CD4-positive, alpha-beta T cell treated with Interleukin-17A for 4 hours (primary cell): ENCODE measurements around the gene CCHCR1.

Experiments
- DNase-seq: peaks from one replicate; pipeline ENCODE4 v3.0.0-alpha.2; 2020; ENCODE audit warnings: mixed read lengths

CCHCR1 gene

DNA sequence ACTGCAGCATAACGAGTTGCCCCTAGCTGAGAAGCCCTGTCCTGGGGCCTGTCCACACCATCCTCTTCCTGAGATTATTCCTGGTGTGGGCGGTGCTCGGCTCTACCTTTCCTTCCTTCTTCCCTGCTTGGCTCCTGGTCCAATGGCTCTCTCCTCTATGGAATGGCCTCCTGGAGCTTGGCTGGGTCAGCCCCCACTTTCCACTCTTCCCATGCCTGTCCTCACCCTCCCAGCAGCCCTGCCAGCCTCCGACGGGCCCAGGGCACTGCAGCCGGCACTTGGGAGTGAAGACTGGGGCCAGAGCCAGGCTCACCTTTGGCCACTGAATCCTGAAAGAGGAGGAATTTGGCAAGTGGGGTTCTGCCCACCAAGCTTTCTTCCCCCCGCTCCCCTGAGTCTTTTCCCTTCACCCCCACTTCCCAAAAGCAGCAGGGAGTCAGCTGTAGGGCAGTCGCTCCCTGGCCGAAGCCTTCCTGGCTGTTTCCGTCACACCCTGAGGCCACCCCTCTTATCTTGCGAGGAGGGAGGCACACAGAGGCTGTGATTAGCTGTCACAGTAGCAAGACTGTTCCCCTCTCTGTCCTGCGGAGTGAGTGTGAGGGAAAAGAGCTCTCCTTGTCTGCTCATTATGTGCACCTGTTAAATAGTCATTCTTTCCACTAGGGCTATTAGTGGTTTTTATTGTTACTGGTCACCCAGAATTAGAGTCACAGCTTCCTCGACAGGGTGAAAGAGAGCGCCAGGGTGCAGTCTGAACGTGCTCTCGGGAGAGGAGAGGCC lies 31.0 kb downstream of the CCHCR1 start:
- no peak for DNase-seq

DNA sequence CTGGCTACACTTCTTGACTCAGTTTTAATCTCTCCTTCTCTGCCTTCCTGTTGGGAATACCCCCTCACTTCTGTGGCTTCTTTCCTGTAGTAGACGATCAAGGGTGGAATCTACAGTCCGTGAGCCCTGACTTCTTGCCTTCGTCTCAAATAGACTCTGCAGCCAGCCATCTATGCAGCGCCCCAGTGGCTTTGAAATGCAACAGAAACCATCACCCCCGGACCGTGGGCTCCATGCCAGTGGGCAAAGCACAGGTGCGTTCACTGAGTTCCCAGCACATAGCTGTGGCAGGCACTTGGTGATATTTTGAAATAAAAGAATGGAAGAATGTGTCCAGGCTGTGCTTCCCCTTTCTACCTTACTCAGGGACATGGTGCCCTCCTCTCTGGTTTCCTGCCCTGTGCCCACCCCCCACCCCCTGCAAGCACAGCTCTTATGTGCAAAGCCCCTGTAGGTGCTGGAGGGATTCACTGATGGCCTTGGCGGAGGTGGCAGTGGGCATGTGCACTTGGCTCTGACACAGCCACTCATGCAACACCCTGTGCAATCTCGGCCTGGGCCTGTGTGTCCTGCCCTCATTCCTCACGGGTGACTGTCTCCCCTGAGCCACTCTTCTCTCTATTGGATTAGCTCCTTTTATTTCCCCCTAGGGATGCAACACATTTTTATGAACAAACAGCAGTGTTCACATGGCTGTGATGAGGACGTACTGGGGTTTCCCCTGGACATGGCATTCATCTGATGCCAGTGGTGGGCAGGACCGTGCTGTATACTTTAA lies 31.8 kb downstream of the CCHCR1 start:
- DNase-seq = no peak

DNA sequence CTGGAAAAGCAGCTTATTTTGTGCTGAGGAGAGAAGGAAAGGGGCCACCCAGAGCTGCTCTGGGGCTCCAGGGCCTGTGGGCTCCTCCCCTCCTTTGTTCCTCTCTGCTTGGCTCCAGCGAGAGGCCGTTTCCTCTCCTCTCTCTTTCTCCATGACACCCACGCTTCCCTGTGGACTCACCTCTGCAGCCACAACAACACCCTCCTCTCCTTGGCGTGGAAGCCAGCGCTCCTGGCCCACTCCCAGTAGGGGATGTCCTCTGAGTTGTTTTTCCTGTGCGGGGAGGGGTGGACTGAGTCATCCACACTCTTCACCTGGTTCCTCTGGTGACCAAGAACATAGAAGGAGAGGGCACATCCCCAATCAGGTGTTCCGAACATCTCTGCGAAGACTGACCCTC lies 32.4 kb downstream of the CCHCR1 start:
- DNase-seq = no peak

DNA sequence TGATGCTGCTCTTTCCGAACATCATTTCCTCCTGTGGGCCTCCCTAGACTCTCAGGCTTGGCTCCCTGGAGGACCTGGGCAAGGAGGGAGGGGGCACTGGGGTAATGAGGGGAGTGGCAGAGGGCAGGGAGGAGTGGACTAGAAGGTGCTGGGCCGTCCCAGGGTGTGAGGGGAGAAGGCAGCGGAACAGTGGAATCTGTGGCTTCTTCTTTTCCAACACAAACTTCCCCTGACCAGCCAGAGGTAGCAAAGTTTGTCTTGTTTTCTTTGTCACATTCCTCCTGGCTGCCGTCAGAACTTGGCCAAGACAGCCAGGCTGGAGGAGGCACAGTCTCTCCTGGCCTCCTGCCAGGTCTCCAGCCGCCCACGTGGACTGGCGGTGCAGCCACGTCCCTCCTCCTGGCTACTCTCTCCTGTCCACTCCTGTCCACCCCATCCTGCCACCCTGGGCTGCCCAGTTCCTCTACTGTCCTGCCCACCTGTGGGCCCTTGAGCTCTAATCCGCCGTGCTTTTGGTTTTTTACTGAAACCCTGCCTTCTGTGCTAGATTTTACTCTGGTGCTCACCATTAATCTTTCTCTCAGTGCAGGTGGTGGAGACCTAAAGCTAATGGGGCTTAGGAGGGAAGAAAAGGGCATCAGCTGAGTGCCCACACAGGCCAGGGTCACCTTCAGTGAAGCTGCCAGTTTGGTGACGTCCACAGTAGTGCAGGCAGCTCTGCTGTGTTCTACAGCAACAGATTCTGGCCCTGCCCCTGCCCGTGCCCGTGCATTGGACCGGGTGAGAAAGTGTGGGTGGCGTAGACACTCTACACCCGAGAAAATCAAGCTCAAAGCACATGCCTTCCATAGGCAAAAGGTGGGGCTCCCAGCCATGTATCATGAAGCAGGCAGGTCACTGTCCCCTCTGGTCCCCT lies 34.6 kb downstream of the CCHCR1 start:
- DNase-seq = no peak

DNA sequence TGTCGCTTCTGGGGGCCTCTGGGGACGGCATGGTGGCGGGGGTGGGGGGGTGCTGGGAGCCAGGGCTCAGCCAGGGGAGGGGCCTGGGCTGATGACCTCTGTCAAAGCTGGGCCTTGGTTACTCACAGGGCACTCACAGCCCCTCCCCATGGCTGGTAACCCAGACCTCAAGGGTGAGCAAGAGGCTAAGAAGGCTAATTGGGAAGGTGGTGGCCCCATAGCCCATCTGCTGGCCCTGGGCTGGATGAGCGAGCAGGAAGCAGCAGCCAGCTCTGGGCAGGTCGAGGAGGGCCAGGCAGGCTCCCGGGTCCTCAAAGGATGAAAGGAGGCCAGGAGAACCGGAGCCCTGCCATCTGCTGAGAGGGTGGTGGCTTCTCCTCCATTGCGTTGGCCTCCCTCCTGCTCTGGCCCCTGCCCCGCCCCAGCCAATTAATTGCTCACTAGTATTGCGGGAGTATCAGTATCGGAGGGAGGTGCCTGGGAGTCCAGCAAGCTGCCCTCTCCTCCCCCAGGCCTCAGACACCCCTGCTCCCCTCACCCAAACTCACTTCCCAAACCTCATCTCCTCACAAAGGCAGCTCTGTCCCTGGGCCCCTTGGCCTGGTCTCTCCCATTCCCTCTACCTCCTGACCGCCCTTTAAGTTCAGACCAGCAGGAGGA lies 36.3 kb downstream of the CCHCR1 start:
- DNase-seq = no peak

DNA sequence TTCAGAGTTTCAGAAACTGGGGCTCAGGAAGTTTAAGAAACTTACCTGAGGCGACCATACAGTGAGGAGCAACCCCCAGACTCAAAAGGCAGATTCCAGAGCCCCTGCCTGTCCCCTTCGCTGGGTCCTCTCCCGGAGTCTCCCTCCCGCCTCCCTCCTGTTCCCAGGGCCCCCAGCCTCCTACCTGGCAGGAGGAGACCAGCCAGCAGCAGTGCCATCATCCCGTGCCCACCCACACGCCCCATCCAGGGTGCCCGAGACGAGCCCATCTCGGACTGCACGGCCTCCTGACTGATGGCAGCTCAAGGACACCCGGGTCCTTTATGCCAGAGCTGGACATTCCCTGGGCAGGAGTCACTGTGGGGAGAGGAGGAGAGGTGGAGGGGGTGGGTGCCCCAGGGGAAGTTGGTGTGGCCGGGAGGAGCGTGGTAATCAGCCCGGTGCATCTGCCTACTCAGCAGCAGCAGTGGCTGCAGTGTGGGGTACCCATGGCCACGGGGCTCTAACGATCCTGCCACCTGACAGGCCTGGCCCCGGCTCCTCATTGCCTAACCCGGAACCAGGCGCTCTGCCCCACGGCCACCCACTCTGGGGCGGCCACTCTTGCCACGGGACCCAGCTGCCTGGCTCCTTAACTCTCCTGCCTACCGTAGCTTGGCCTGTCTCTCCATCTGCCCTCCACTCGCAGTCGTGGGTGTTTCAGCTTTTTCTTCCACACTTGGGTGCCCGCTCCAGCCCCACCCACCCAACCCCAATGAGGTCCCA lies 37.3 kb downstream of the CCHCR1 start, which contains the start of gene CDSN:
Gene CDSN (minus strand): TSS at position 296 of the 765 bp plus-strand sequence. CDS start 27 bp downstream, at position 269.
- no peak for DNase-seq

DNA sequence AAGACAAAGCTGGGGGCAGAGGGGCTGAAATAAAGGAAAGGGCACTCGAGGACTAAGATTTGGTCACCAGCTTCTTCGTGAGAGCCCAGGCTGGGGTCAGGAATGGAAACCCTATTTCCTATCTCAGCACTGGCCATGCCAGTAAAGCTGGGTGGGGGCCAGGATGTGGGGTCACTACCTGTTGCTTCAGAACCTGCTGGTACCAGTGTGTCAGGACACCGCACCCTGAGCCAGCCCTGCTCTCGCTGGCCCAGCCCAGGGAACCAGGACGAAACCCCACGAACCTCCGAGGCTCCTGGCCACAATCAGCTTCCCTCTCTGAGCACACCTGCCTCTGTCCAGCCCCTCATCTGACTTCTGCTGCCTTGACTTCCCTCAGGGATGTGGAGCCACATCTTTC lies 39.4 kb downstream of the CCHCR1 start:
- no peak for DNase-seq

DNA sequence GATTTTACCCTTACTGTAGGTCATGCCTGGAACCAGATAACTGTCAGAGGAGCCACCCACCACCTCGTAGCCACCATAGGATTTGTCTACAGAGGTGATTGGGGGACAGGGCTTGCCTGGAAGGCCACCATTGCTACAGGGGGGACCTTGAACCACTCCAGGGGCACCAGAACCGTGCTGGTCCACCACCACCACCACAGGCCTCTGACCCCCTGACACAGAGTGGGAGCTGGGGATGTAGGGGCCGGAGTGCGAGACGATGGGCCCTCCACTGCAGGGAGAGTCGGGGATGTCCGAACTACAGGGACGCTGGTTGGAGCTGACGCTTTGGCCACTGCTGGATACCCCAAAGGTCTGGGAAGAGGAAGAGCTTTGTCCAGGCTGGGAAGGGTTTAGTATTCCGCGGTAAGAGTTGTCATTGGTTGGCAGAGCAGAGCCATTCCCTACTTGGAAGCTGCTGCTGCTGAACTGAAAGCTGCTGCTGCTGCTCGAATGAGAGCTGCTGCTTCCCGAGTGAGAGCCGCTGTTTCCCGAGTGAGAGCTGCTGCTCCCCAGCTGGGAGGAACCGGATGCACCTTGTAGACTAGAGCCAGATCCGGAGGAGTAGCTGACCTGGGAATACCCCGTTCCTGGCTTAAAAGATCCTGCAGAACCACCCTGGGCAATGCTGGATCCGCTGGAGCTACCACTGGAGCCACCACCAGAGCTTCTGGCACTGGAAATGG lies 40.8 kb downstream of the CCHCR1 start:
- DNase-seq = no peak

DNA sequence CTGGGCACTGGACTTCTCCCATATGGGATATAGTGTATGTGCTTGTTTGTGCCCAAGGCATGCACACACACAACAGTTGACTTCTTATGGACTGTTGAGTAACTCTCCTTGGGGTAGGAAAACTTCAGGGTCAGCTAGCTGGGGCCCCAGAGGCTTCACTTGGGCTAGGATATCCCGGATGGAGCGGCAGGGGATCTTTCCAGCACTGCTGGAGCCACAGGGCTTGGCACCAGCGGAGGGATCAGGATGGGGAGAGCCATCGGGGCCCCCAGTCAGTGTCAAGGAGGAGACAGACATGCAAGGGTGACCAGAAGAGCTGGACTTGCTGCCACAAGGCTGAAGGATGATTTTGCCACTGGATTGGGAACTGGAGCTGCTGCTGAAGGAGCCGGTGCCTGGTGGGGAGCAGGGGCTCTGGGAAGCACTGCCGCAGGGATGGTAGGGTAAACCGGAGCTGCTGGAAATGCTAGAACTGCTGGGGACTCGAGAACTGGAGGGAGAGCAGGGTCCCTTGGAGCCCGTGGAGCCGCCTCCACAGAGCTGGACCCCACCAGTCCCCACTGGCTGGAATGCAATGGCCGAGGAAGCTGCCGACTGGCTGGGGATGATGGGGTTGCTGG lies 41.6 kb downstream of the CCHCR1 start:
- DNase-seq = no peak

DNA sequence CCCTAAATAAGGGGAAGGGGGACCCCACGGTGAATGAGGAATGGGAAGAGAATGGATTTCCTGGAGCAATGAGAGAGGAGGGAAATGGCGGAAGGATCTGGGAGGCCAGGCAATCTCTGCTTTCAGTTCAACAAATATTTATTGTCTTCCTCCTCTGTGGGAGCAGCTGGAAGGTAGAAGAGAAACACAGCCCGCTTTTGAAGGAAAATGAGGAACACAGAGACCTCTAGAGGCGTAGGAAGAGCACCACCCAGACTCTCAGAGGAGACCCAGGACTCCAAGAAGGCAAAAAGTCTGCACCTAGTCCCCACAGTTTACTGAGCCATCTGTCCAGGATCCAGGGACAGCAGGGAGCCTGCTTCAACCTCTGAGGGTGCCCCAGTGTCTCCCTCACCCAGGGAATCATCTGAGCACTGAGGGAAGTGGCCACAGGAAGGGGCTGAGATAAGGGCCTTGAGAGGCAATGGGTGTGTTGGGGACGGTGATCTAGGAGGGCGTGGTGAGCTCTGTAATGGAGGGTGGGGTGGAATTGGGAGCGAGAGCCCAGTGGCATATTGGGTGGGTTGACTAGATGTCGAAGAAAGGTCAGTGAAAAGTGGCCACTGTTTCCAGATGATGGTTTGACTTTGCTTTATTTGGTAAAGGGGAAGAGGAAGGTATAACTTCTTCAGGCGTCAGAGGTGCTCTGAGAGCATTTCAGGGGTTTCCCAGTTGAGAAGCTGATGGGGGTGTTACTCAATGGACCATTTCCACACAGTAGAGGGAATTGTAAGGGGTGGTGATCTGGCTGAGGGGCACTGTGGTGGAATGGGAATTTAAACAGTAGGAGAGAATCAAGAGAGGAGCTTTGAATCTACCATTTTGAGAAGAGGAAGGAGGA lies 42.4 kb downstream of the CCHCR1 start:
- no peak for DNase-seq

DNA sequence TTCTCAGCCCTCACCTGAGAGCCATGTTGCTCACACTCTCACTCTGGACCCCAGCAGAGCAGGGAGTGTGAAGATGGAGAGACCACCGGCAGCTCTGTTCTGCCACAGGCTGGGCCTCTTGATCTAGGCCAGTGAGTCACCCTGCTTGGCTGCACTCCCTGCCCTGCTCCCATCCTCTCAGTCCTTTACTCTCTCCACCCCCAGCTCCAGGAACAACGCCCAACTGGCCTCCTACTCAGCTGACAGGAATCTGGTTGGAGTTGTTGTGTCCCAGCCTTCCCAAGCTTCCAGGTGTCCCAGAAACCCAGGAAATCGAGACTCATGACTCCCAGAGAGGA lies 43.1 kb downstream of the CCHCR1 start, which contains the start of gene PSORS1C1:
Gene PSORS1C1 (plus strand): TSS at position 260 of the 338 bp plus-strand sequence. CDS start 14,833 bp downstream, outside the sequence.
- no peak for DNase-seq

DNA sequence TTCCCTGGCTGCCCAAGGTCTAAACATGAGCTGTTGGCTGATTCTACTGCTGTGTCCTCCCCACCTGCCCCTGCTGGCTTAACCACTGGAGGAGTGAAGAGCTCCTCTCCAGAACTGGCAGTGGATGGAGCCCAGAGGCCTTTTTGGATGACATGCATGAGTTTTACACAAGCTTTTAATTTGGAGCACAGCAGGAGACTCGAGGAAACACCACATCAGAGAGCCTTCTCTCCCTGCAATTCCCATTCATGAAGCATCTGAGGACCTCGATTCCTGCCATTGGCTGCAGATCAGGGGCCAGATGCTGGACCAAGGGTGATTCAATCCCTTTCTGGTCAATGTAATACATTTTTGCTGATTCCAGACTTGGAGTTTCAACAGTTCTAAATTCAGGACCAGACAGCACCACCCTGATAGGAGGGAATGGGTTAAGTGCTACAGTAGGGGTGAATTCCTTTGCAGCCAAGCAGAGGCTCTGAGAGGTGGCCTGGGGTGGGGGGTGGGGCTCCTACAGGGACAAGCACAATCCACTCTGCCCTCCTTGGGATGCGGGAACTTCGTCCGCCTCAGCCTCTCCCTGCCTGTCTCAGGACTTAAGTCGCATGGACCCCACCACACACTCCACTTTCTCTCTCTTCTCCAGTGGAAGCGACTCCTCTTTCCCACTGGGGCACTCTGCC lies 43.6 kb downstream of the CCHCR1 start:
- DNase-seq = no peak

DNA sequence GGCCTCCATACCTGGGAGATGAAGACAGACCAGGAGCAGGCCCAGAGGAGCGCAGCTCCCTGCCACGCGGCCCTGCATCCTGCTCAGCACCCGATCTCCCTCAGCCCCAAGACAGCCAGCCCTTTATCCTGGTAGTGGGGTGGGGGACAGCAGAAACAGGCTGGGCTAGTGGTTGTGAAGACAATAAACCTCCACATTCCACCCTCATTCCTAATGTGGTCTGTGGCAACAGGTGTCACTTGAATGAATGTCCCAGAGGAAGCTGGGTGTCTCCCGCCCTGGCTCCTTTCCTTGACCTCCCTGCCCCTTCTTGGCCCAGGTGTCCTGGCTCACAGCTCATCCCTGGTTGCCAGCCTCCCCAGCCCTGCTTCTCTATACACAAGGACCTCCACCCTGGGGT lies 45.1 kb downstream of the CCHCR1 start, which contains the start of gene C6orf15:
Gene C6orf15 (minus strand): TSS at position 98 of the 400 bp plus-strand sequence. CDS start 20 bp downstream, at position 78.
- no peak for DNase-seq

DNA sequence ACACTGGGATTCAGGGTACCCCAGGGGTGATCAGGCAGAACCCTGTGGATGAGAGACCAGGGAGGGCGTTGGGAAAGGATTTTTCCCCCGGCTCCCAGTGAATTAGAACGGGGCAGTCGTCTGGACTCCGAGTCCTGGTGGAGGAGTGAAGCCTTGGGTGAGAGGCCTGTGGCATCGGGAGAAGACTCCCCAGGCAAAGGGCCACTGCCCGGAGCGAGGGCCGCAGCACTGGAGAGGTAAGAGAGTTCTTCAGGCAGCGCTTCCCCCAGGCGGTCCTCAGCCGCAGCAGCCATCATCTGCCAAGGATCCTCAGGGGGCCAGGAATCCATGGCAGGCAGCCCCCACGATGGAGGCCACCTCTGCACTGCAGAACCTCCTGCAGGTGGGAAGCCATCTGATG lies 45.9 kb downstream of the CCHCR1 start:
- no peak for DNase-seq

DNA sequence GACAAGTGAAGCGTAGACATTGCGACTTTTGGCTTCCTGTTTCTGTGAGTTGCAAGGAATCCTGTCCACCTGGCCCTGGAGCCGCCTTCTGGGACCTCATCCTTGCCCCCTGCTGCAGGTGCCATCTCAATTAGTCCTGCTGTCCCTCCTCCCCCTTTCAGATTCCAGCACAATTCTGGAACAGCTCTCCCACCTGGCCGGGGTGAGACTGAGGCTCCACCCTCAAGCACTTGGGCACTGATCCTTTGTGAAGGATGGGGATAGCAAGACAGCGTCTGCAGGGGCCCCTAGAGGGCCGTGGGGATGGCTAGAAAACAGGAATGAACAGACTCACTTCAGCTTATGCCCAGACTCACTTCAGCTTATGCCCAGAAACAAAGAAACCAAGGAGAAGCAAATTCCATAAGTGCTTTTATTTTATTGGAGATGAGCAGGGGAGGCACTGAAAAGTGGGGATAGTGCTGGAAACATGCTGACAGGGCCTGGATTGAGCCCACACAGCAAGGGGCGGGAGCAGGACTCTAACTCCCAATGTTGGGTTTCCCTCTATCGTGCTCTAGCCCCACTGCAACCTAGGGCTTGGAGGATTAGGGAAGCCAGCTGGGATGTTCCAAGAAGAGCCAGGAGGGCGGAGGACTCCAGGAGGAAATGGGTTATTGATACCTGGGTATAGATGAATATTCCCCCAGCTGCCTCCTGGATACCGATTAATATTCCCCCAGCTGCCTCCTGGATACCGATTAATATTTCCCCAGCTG lies 46.6 kb downstream of the CCHCR1 start:
- no peak for DNase-seq

DNA sequence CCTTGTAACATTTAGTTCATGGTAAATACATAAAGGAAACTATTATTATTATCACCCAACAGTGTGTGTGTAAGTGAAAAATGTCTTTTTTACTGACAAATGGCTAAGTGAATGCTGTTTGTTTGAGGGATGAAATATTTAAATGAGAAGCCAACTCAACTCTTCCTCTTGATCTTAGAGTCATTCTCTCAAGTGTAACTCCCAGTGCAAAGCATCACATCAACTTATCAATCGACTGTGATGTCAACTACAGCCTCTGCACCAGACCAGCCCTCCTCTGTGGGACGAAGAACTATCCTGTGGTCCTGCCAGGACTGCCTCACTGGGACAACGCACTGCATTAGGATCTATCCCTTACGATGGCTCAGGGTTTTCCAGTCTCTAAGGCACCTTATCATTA lies 50.5 kb downstream of the CCHCR1 start:
- DNase-seq = no peak

DNA sequence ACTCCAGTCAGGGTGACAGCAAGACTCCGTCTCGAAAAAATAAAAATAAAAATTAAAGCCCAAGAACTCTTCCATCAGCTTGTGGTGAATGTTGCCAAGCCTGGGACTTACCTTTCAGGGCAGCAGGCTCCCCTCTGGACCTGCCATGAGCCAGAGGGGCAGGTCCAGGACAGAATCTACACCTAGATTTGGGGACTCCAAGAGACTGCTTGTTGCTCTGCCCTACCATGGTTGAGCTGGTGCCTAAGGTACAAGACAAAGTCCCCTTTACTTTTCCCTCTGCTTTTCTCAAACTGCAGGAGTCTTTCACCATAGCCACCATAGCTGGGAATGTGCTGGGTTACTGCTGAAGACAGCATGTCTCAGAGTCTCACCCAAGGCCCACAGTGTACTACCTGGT lies 54.5 kb downstream of the CCHCR1 start:
- DNase-seq = no peak

DNA sequence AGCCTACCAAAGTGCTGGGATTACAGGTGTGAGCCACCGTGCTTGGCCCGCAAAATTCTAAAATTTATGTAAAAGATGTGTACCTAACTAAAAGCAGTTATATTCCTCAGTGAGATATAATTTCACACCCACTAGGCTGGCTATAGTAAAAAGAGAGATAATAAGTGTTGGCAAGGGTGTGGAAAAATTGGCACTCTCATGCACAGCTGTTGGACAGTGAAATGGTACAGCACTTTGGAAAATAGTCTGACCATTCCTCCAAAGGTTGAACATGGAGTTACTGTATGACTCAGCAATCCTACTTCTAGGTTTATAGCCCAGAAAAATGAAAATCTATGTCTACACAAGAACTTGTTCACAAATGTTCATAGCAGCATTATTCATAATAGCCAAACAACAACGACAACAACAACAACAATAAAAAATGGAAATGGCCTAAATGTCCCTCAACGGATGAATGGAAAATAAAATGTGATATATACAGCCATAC lies 59.1 kb downstream of the CCHCR1 start:
- DNase-seq = no peak
